Progenitor cell of endocrine pancreas (in vitro differentiated cells): ENCODE data around the gene VWC2. TPM values are rescaled to one million over a fixed set of nuclear protein-coding genes. Genes with fewer than 3 reads are reported as not detected.

Experiments
- DNase-seq: peaks from one replicate; pipeline ENCODE4 v3.0.0; 2021; ENCODE audit warnings: low spot score; ENCODE audit not compliant: unreplicated experiment
- H3K27ac Mint-ChIP-seq: 2 replicates; pipeline ENCODE4 v1.8.0; 2021; ENCODE audit warnings: mild to moderate bottlenecking, moderate library complexity, mixed read lengths
- H3K27me3 Mint-ChIP-seq: 2 replicates; pipeline ENCODE4 v1.8.0; 2021; ENCODE audit warnings: mixed read lengths
- H3K36me3 Mint-ChIP-seq: 2 replicates; pipeline ENCODE4 v1.8.0; 2022; ENCODE audit warnings: mixed read lengths; ENCODE audit not compliant: insufficient read depth
- H3K4me1 Mint-ChIP-seq: 2 replicates; pipeline ENCODE4 v1.8.0; 2021; ENCODE audit warnings: low read depth, mixed read lengths
- H3K4me3 Mint-ChIP-seq: 2 replicates; pipeline ENCODE4 v1.8.0; 2021; ENCODE audit warnings: low read depth, mild to moderate bottlenecking, moderate library complexity, mixed read lengths
- H3K9me3 Mint-ChIP-seq: 2 replicates; pipeline ENCODE4 v1.8.0; 2021; ENCODE audit warnings: low read depth, mixed read lengths
- CTCF ChIP-seq: fragments of 200-600 bp; sonication (generic); IDR thresholded peaks from one replicate; pipeline ENCODE4 v1.5.0; 2021; ENCODE audit warnings: antibody characterized with exemption, mild to moderate bottlenecking; ENCODE audit not compliant: unreplicated experiment
- total RNA-seq: library from RNA; stranded (reverse); gene quantifications from 2 replicates; pipeline ENCODE4 v1.2.1, GENCODE V29; 2021

VWC2 gene
- total RNA-seq, 1 donor from 2014 or later: 0.02 TPM

- no peaks in the 10 kb centered on the region for H3K36me3 Mint-ChIP-seq
- H3K9me3 Mint-ChIP-seq: peaks cover 4% of the 10 kb centered on the region
- H3K4me1 Mint-ChIP-seq: no peaks in the 10 kb centered on the region
- no peak for TF ChIP-seq CTCF
- H3K27ac Mint-ChIP-seq: no peak overlapping the region
- peaks cover 38% of the 10 kb centered on the region for H3K27me3 Mint-ChIP-seq
- H3K4me3 Mint-ChIP-seq: no peak overlapping the region
- no peak for DNase-seq
Measured at GRCh38 chr7:49781996-49782395, 8.6 kb downstream of the VWC2 start.

- H3K4me1 Mint-ChIP-seq: no peaks in the 10 kb centered on the region
- no peak overlapping the region for H3K27ac Mint-ChIP-seq
- H3K27me3 Mint-ChIP-seq: peaks cover 30% of the 10 kb centered on the region
- no peak for TF ChIP-seq CTCF
- H3K4me3 Mint-ChIP-seq: no peak overlapping the region
- peaks cover 4% of the 10 kb centered on the region for H3K9me3 Mint-ChIP-seq
- H3K36me3 Mint-ChIP-seq: no peaks in the 10 kb centered on the region
- no peak for DNase-seq
Measured at GRCh38 chr7:49783446-49783845, 10.0 kb downstream of the VWC2 start.

GRCh38 chr7:49787980-49788379 lies 14.5 kb downstream of the VWC2 start:
- Mint-ChIP-seq H3K9me3 (peaks cover 4% of the 10 kb centered on the region), H3K27ac (no peak overlapping the region), H3K36me3 (no peaks in the 10 kb centered on the region), H3K4me1 (peaks cover 2% of the 10 kb centered on the region), H3K27me3 (peaks cover 39% of the 10 kb centered on the region), H3K4me3 (no peak overlapping the region)
- TF ChIP-seq CTCF: no peak
- DNase-seq: no peak

GRCh38 chr7:49788455-49789059 lies 15.1 kb downstream of the VWC2 start:
- no peak overlapping the region for H3K27ac Mint-ChIP-seq
- H3K9me3 Mint-ChIP-seq: peaks cover 4% of the 10 kb centered on the region
- TF ChIP-seq CTCF: no peak
- DNase-seq: no peak
- H3K4me3 Mint-ChIP-seq: no peak overlapping the region
- no peaks in the 10 kb centered on the region for H3K36me3 Mint-ChIP-seq
- peaks cover 2% of the 10 kb centered on the region for H3K4me1 Mint-ChIP-seq
- peaks cover 42% of the 10 kb centered on the region for H3K27me3 Mint-ChIP-seq

GRCh38 chr7:49789736-49790135 lies 16.3 kb downstream of the VWC2 start:
- Mint-ChIP-seq H3K4me3 (no peak overlapping the region), H3K36me3 (no peaks in the 10 kb centered on the region), H3K27ac (no peak overlapping the region), H3K4me1 (peaks cover 2% of the 10 kb centered on the region), H3K27me3 (peaks cover 45% of the 10 kb centered on the region), H3K9me3 (peaks cover 4% of the 10 kb centered on the region)
- no peak for TF ChIP-seq CTCF
- DNase-seq: no peak
